Colonic mucosa (tissue), 4 donors: ENCODE measurements around the gene CDH24. TPM values are rescaled to one million over a fixed set of nuclear protein-coding genes. Genes with fewer than 3 reads are reported as not detected.

Experiments
- DNase-seq: peaks from one replicate; pipeline ENCODE4 v3.0.0-alpha.2; 2020
- H3K27ac ChIP-seq: fragments of 200-600 bp; one replicate; pipeline ENCODE4 v1.8.0; 2021
- H3K27me3 ChIP-seq: fragments of 200-600 bp; one replicate; pipeline ENCODE4 v1.8.0; 2021
- H3K36me3 ChIP-seq: fragments of 200-600 bp; one replicate; pipeline ENCODE4 v1.8.0; 2021
- H3K4me1 ChIP-seq: fragments of 200-600 bp; one replicate; pipeline ENCODE4 v1.8.0; 2021; ENCODE audit warnings: mild to moderate bottlenecking
- H3K4me3 ChIP-seq: fragments of 200-600 bp; one replicate; pipeline ENCODE4 v1.8.0; 2021
- H3K9ac ChIP-seq, 2 donors: one replicate each; pipeline ENCODE4 v1.7.0; 2013; ENCODE audit warnings: control low read depth in 2 of 2, low read depth in 2 of 2, low read length in 2 of 2
- H3K9me3 ChIP-seq: fragments of 200-600 bp; one replicate; pipeline ENCODE4 v1.8.0; 2021
- intact Hi-C: fragments of 100-400 bp; cut with DNase I; formaldehyde crosslinking; loops from one replicate; pipeline ENCODE4 v1.14.1; 2022
- total RNA-seq, 2 donors: library from RNA; stranded (reverse); fragmentation: NEBNext Ultra II Directional in 1 of 2; extraction: Animal tissue kit (Norgen Biotek cat#: 25700) in 1 of 2; gene quantifications; one replicate each; pipeline ENCODE4 v1.2.1, GENCODE V29; 2021
- TF ChIP-seq, protein P1 (sequence below): fragments of 200-600 bp; IDR thresholded peaks from one replicate; pipeline ENCODE4 v1.8.0; 2022; ENCODE audit warnings: antibody characterized with exemption, mild to moderate bottlenecking
- donor health status: healthy.
- donor health status: DM: no; HTN: no; CAD: no.
- donor health status: DM: no; HTN: no; CAD: no.

Gene CDH24
- total RNA-seq, 2 donors from 2014 or later, result 4.4 to 11.4 TPM

DNA sequence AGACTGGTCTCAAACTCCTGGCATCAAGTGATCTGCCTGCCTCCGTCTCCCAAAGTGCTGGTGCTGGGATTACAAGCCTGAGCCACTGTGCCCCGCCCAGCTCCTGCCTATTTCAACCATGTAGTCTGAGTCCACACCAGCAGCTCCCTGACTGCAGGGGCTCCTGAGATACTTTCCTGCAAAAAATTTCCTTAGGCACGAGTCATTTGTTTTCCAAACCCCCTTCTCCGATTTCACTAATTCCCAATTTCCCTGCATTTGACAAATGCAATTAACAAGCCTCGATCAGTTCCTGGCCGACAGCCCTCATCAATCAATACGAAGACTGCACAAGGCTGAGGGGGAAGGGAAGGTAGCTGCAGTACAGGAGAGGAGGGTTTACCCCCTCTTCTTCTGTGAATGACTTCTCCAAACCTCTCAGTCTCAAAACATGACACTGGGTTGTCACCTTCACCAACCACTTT, 32.7 kb downstream of the CDH24 start:
- Histone ChIP-seq H3K36me3 (no peaks in the 10 kb centered on the region), H3K4me1 (no peaks in the 10 kb centered on the region), H3K4me3 (no peak overlapping the region), H3K27ac (no peak overlapping the region), H3K9me3 (no peaks in the 10 kb centered on the region), H3K9ac (no peak overlapping the region), H3K27me3 (no peaks in the 10 kb centered on the region)
- TF ChIP-seq, protein P1, sequence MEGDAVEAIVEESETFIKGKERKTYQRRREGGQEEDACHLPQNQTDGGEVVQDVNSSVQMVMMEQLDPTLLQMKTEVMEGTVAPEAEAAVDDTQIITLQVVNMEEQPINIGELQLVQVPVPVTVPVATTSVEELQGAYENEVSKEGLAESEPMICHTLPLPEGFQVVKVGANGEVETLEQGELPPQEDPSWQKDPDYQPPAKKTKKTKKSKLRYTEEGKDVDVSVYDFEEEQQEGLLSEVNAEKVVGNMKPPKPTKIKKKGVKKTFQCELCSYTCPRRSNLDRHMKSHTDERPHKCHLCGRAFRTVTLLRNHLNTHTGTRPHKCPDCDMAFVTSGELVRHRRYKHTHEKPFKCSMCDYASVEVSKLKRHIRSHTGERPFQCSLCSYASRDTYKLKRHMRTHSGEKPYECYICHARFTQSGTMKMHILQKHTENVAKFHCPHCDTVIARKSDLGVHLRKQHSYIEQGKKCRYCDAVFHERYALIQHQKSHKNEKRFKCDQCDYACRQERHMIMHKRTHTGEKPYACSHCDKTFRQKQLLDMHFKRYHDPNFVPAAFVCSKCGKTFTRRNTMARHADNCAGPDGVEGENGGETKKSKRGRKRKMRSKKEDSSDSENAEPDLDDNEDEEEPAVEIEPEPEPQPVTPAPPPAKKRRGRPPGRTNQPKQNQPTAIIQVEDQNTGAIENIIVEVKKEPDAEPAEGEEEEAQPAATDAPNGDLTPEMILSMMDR, result no peak
- DNase-seq, result no peak
- intact Hi-C loops, result no loop called here

DNA sequence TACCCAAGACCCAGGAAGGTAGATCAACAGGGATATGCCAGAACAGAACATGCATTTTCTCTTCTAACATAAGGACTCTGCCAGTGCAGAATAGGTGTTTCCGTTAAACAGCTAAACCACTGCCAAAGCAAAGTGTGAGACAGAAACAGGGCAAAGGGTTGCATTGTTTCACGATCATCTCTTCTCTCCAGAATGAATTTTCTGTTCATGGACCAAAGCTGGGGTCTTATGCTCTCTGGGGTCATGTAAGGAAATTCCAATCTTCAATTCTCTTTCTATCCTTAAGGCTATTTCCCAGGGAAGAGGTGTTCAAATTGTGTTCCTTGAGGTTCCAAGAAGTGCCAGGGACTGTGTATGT, 33.5 kb downstream of the CDH24 start:
- intact Hi-C loops, result no loop called here
- Histone ChIP-seq H3K4me3 (no peak overlapping the region), H3K4me1 (no peaks in the 10 kb centered on the region), H3K27me3 (no peaks in the 10 kb centered on the region), H3K27ac (no peak overlapping the region), H3K9ac (no peak overlapping the region), H3K36me3 (no peaks in the 10 kb centered on the region), H3K9me3 (no peaks in the 10 kb centered on the region)
- TF ChIP-seq, protein P1, result no peak
- DNase-seq, result no peak

DNA sequence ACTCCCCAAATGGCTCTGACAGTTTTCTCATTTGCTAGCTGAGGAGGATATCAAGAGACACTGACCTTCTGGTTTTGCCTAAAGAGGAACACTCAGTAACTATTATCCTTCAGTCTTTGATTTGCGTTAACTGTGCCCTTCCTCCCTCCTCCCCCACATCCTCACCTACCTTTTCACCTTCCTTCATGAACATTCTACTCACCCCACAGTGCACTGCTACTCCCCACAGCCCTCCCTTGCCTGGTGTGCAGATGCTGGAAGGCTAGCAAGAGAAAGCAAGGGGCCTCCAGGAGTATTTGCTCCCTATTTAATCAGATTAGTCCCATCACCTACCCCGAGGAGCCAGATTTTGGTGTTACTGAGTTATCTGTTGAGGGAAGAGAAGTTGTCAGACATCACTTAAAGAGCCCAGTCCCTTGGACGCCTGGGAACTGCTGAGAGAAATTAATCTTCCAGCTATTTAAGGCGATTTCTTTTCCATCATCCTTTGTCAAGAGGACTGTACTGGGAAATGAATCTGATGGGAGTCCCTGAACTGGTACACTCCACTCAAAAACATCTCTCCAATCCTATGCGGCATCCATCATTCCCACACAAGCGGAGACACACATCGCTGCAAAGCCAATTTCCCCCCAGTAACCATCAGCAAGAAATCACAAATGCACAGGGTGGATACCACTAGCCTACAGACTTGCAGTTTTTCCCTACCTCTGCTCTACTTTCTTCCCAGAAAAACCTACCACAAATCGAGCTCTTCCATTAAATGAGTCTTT, 34.1 kb downstream of the CDH24 start:
- H3K27ac ChIP-seq, result no peak overlapping the region
- H3K4me1 ChIP-seq, result no peaks in the 10 kb centered on the region
- H3K27me3 ChIP-seq, result no peaks in the 10 kb centered on the region
- DNase-seq, result no peak
- no peak overlapping the region for H3K9ac ChIP-seq
- TF ChIP-seq, protein P1, result no peak
- no peak overlapping the region for H3K4me3 ChIP-seq
- intact Hi-C loops, result no loop called here
- H3K9me3 ChIP-seq, result no peaks in the 10 kb centered on the region
- no peaks in the 10 kb centered on the region for H3K36me3 ChIP-seq

DNA sequence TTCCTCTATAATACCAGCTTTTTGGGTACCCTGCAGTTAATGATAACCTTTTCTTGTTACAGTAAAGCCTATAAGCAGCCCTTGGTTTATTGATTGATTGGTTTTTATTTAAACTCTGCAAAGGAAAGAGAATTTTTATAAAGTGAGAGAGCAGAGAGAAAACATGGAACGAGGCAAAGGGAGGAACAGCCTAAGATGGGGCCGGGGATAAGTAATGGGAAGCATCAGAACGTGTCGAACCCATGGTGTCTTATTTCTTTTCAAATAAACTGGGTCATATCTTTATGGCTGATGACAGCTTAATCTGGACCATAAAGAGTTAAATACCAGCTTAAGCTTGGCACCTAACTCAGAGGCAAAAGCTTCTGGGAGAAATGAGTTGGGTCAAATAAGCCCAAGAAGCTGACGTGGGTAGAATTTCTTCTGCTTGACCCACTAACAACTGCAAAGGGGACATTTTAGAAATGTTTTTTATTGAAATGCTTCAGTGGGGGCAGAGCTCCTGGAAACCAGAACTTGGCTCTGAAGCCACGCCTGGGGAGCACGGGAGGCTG, 35.4 kb downstream of the CDH24 start:
- no peaks in the 10 kb centered on the region for H3K36me3 ChIP-seq
- intact Hi-C loops, result no loop called here
- DNase-seq, result no peak
- no peak overlapping the region for H3K27ac ChIP-seq
- TF ChIP-seq, protein P1, result no peak
- no peak overlapping the region for H3K9ac ChIP-seq
- no peak overlapping the region for H3K4me3 ChIP-seq
- H3K9me3 ChIP-seq, result no peaks in the 10 kb centered on the region
- no peaks in the 10 kb centered on the region for H3K4me1 ChIP-seq
- no peaks in the 10 kb centered on the region for H3K27me3 ChIP-seq

DNA sequence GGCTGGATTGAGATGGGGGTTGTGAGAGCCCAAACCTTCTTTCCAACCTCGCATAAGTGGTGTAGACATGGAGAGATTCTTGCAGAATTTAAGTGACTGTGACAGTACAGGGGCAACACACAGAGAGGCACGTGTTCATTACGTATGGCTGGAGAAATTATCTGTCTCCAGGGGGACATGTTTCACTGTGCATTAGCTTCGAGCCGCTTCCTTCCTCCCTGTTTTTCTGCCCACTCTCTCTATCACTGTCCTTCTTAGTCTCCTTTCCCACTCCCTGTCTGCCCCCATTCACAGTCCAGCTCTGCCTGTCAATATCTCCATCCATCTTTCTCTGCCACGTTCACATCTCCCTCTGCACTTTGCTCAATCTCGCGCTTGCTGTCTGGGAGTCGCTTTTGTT, 35.9 kb downstream of the CDH24 start:
- TF ChIP-seq, protein P1, result no peak
- intact Hi-C loops, result no loop called here
- no peak for DNase-seq
- H3K9ac ChIP-seq, result no peak overlapping the region
- H3K36me3 ChIP-seq, result no peaks in the 10 kb centered on the region
- H3K9me3 ChIP-seq, result no peaks in the 10 kb centered on the region
- H3K4me3 ChIP-seq, result no peak overlapping the region
- H3K4me1 ChIP-seq, result no peaks in the 10 kb centered on the region
- H3K27me3 ChIP-seq, result no peaks in the 10 kb centered on the region
- H3K27ac ChIP-seq, result no peak overlapping the region
